Activated CD4-positive, alpha-beta T cell treated with anti-CD3 and anti-CD28 coated beads for 4 hours (primary cell): Measurements from ENCODE around the gene UPB1.
"Not testable (repeated sequence)": the region's sequence is repeated elsewhere in the genome, so short reads cannot be mapped to it uniquely, and the experiment has no call there.

Experiments used
- DNase-seq, 2 donors: peaks; one replicate each; pipeline ENCODE4 v3.0.0-alpha.2; 2020

The UPB1 gene

GRCh38 chr22:24540470-24540869, 45.3 kb downstream of the UPB1 start:
- DNase-seq: no peak

DNA sequence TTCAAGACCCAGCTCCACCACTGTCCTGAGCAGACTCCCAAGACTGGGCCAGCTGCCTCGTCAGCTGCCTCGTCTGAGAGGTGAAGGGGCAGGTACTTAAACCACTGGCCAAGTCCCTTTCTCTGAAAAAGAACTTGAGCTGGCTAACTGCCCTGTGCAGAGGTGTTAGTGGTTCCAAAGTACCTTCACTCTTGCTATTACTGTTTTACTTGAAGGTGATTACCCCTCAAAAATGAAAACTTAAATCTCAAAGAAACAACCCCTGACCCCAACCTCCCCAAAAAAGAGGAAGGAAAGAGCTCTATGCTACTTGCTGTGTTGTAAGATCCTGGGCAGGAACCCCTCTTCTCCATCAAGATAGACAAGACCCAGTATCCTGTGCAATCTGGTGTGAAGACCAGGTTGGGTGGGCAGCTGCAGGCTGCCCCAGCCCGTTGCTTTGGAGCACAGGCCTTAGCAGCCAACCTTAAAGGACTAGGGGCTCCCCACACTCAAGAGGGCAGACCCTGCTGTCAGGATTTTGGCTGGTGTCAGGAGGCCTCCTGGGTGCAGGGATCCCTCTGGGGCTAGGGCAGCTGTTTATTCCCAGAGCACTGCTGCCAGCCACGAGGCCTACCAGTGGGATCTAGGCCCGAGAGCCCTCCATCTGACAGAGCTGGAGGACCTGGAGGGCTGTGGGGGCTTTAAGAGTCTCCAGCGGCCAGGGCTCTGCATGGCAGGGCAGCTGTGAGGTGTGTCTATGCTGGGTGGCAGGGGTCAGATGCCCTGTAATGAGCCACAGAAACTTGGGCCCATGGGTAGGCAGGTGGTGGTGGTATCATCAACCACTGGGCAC, 46.8 kb downstream of the UPB1 start:
- no peak for DNase-seq

DNA sequence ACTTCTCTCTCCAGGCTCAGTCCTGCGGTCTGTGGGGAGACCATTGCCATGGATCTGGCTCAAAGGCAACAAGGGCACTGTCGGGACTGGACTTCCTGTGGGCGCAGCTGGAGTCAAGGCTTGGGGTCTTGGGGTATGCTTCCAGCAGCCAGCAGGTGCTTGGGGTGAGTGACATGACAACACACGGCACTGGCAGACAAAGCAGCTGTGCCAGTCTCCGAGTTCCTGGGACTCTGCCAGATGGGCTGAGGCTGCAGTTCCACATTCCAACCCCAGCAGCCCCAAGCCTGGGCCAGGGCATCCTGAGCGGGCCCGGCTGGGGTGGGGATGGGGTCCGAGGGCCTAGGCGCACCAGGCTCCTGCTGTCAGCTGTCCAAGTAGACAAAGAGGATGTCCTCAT, 47.5 kb downstream of the UPB1 start:
- no peak for DNase-seq

- DNase-seq: no peak
Observed at GRCh38 chr22:24543185-24543601, 48.1 kb downstream of the UPB1 start.

DNA sequence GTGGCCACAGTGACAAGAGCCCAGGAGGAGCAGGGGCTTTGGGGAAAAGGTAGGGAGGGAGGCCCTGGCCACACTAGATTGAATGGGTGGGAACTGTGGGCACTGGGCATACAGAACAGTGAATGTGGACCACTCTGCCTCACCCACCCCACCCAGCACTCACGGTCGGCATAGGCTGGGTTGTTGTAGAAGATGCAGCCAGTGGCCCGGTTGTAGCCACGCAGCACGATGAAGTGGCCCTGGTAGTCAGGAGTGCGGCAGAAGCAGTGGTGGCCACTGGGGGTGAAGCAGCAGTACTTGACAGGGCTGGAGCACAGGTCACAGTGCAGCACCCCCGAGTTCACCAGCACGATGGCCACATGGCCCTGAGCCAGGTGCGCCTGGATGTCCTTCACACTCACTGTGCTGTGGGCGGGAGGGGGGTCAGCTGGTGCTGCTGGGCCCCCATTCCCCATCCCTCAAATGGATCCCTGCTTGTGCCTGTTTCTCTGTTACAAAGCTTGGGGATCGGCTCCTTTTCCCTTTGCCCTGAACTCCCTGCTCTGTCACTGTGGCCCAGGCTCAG, 48.6 kb downstream of the UPB1 start:
- DNase-seq: no peak

GRCh38 chr22:24548812-24549211, 53.7 kb downstream of the UPB1 start:
- no peak for DNase-seq

- no peak for DNase-seq
Observed at GRCh38 chr22:24550028-24550901, 55.1 kb downstream of the UPB1 start.

DNA sequence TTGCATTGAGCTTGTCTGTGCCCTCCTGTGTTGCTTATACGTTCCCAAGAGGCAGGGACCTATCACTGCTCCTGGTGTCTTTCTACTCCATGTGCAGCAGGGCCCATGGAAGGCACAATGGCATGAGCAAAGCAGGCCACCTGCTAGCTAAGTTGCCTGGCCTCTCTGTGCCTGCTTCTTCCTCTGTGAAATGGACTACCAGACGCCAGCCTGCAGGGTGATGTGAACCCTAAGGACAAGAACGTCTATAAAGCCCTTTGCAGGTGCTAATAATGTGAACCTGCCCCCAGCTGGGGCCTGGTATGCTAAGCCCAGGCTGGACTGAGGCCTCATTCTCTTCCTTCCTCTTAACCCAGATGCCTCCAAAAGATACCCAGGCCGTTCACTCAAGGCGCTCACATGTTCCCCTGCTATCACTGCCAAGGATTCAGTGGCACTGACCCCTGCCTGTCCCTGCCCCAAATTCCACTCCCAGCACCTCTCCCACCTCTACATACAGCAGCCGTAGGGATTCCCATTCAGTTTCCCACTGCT, 55.8 kb downstream of the UPB1 start:
- no peak for DNase-seq

DNA sequence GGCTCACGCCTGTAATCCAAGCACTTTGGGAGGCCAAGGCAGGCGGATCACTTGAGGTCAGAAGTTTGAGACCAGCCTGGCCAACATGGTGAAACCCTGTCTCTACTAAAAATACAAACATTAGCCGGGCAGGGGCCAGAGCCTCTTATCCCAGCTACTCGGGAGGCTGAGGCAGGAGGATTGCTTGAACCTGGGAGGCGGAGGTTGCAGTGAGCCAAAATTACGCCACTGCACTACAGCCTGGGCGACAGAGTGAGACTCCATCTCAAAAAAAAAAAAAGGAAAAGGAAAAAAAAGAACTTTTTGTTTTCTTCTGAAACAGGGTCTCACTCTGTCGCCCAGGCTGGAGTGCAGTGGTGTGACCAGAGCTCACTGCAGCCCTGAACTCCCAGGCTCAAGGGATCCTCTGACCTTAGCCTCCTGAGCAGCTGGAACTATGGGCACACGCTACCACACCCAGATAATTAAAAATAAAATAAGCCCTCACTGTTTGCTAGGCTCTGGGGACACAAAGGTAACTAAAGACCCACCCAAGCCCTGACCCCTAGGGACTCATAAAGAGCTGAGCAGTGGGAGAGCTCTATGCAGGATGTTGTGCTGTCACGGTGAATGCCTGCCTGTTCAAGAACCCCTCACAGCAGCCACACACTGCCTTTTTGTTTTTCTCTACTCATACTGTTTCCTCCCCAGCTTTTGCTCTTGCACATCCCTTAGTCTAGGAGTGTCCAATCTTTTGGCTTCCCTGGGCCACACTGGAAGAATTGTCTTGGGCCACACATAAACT, 57.6 kb downstream of the UPB1 start:
- not testable (repeated sequence) for DNase-seq

- DNase-seq: peak in 1 of 2 donors; percentile 6
Observed at GRCh38 chr22:24553597-24554312, 58.6 kb downstream of the UPB1 start.

- peak; percentile 24 to 28 for DNase-seq
Observed at GRCh38 chr22:24554313-24555164, 59.4 kb downstream of the UPB1 start, which contains the start of gene GUCD1. GUCD1 (minus strand) TSS chr22:24555138; CDS start chr22:24554991, 147 bp downstream.

DNA sequence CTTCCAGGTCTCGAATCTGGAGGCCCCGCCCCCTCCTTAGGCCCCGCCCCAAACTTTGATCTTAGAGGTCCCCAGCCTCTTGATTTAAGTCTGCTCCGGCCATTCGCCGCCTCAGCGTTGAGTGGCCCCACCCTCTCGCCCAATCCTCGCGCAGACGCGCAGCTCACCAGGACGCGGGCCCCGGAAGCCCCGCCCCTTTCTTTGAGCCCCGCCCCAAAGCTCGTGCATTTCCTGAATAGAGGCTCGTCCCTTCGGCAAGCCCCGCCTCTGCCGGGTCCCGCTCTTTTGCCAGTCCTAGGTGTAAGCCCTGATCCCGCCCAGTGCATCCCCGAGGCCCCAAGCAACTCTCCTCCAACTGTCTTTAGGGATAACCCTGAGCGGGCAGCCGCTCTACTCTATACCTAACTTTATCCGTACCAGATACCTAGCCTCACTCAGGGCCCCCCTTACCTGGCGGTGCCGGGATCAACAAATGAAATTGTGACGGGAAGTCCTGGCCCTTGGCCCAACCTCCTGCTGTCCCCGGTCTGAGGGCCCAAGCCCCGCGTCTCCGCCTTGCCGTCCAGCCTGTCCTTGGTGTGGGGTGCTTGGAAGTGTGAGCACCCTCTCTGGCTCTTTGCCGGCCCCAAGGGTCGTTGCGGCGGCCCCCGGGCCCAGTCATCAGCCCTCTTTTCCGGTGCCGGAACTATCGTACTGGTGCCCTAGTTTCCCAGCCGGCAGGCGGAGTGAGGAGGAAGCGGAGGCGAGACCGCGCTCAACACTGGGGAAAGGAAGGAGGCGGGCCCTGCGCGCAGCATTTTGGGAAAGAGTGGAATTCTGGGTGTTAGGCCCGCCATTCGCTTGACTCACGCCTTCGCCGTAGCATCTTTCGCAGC, 60.3 kb downstream of the UPB1 start, which contains the start of gene SNRPD3:
SNRPD3 (plus strand) TSS at position 835 of the 875 bp plus-strand sequence. CDS start 1,676 bp downstream, outside the sequence.
- peak; percentile 99 to 100 for DNase-seq

DNA sequence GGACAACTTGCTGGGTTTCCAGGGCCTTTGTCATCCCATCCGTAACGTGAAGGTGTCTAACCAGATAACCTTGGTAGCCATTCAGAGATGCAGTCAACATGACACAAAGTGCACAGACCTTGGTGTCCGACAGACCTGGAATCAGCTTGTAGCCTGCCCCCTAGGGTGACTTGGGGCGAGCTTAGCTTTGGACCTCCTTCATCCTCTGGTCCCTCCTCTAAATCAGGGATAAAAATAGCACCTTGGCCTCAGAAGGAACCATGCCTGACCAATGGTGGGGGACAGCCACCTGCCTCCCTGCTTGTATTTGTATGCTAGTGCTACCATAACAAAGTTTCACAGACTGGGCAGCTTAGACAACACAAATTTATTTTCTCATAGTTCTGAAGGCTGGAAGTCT, 64.3 kb downstream of the UPB1 start:
- no peak for DNase-seq

- DNase-seq: no peak
Observed at GRCh38 chr22:24563246-24563645, 68.1 kb downstream of the UPB1 start.

DNA sequence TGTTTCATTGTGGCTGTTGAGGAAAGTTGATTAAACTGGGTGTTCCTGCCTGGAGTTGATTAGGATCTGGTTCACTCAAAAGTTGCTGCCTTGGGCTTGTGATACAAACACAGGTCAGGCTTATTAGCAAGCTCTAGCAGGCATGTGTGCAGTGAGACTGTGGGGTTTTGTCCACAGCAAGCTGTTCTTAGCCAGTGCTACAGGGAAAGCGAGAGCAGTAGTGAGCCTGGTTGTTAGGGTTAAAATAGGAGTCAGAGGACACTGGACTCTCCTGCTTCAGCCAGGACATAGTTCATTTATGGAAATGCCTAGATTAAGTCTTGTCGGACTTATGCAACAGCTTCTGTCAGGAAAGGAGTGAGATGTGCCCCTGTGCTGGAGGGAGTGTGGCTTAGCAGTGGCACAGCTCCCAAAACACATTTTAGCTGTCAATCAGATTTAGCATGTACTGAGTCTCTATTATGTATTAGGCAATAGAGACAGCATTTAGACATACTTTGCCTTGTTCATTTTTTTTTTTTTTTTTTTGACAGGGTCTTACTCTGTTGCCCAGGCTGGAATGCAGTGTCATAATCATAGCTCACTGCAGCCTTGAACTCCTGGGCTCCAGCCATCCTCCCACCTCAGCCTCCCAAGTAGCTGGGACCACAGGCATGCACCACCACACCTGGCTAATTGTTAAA, 69.4 kb downstream of the UPB1 start:
- DNase-seq: no peak

DNA sequence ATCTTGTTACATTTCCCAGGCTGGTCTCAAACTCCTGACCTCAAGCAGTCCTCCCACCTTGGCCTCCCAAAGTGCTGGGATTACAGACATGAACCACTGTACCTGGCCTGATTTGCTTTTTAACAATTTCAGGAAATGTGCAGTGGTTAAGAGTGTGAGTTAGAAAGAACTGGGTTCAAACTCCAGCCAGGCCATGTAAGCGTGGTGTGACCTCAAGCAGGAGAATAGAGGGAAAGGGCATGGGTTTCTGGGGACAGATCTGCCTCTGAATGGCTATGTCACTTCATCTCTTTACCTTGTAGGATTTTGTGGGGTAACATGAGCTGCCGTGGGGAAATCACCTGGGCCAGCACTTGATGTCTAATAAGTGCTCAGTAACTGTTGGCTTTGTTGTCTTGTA, 69.9 kb downstream of the UPB1 start:
- no peak for DNase-seq

- DNase-seq: no peak
Observed at GRCh38 chr22:24566899-24567511, 71.9 kb downstream of the UPB1 start.

DNA sequence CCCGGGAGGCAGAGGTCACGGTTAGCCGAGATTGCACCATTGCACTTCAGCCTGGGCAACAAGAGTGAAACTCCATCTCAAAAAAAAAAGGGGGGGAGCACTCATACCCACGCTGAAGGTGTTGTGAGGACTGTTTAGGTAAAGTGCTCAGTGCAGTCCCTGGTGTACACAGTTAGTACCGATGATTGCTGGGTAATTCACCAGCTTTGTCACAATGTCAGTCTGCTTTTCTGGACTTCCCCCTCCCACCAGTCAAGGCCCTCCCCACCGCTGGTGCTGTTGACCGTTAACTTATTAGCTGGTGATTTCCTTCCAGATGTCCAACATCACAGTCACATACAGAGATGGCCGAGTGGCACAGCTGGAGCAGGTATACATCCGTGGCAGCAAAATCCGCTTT, 72.5 kb downstream of the UPB1 start:
- DNase-seq: no peak
